Panc1 (cell line): ENCODE results near the gene VSTM2L. TPM values are rescaled to one million over a fixed set of nuclear protein-coding genes. Genes with fewer than 3 reads are reported as not detected.

Source experiments
- ATAC-seq: fragments of 200-7000 bp; cut with Tn5 transposase; 2 replicates; pipeline ENCODE4 v1.9.1; 2020; ENCODE audit warnings: mild to moderate bottlenecking, moderate library complexity
- BruUV-seq: library from RNA; stranded (reverse); fragments of 400-500 nt; replicated peaks from 2 replicates; lab custom pipeline; 2021; lab: Mats Ljungman, UMichigan
- CTCF ChIA-PET: fragments of 300-600 bp; sonication (Branson Sonifier 250); formaldehyde crosslinking; loops from one replicate; lab custom pipeline; 2022; ENCODE audit warnings: antibody characterized with exemption; lab: Charles Lee
- POLR2A ChIA-PET: fragments of 300-600 bp; sonication (Branson Sonifier 250); formaldehyde crosslinking; loops from one replicate; lab custom pipeline; 2022; ENCODE audit warnings: antibody characterized with exemption; lab: Charles Lee
- DNase-seq: peaks from one replicate; pipeline ENCODE4 v3.0.0-alpha.2; 2010; ENCODE audit warnings: low read depth, low spot score
- H3K27ac ChIP-seq: 2 replicates; pipeline ENCODE4 v1.5.1; 2011; ENCODE audit warnings: mild to moderate bottlenecking, low read length, inconsistent platforms
- H3K27me3 ChIP-seq: fragments of 200-500 bp; sonication (Bioruptor generic); 2 replicates; pipeline ENCODE4 v1.6.0; 2014; ENCODE audit warnings: low read length, inconsistent platforms; ENCODE audit not compliant: control insufficient read depth, insufficient read depth
- H3K36me3 ChIP-seq: fragments of 200-500 bp; sonication (Bioruptor generic); 2 replicates; pipeline ENCODE4 v1.5.1; 2014; ENCODE audit warnings: inconsistent platforms, mild to moderate bottlenecking, low read length, moderate library complexity; ENCODE audit not compliant: control insufficient read depth, insufficient read depth
- H3K4me1 ChIP-seq: 2 replicates; pipeline ENCODE4 v1.5.1; 2011; ENCODE audit warnings: inconsistent platforms, mild to moderate bottlenecking, low read length, moderate library complexity; ENCODE audit not compliant: control insufficient read depth, insufficient read depth
- H3K4me3 ChIP-seq, 2 experiments: 2 replicates each; pipeline ENCODE4 v1.5.1; 2011 to 2012; ENCODE audit warnings: low read depth in 2 of 2, low read length in 2 of 2, mild to moderate bottlenecking in 2 of 2, inconsistent platforms in 1 of 2, moderate library complexity in 1 of 2
- H3K9me3 ChIP-seq: fragments of 200-500 bp; sonication (Bioruptor generic); 2 replicates; pipeline ENCODE4 v1.5.1; 2014; ENCODE audit warnings: low read depth, mild to moderate bottlenecking, inconsistent platforms, low read length, moderate library complexity; ENCODE audit not compliant: control insufficient read depth, insufficient read depth
- CTCF ChIP-seq: fragments of 450-650 bp; IDR thresholded peaks from 2 replicates; pipeline ENCODE4 v1.5.1; 2017; ENCODE audit warnings: mild to moderate bottlenecking
- POLR2AphosphoS5 ChIP-seq: IDR thresholded peaks from 2 replicates; pipeline ENCODE4 v1.6.1; 2012; ENCODE audit warnings: mild to moderate bottlenecking, low read depth, low read length, moderate library complexity
- REST ChIP-seq, 2 experiments: IDR thresholded peaks; 2 replicates each; pipeline ENCODE4 v1.6.1; 2011 to 2012; ENCODE audit warnings: low read depth in 2 of 2, control low read depth in 1 of 2, low read length in 1 of 2, mild to moderate bottlenecking in 1 of 2, moderate library complexity in 1 of 2; ENCODE audit not compliant: insufficient read depth in 1 of 2
- SIN3A ChIP-seq: IDR thresholded peaks from 2 replicates; pipeline ENCODE4 v1.6.1; 2012; ENCODE audit warnings: low read depth, mild to moderate bottlenecking, low read length, moderate library complexity, borderline replicate concordance; ENCODE audit not compliant: insufficient read depth
- TCF7L2 ChIP-seq: IDR thresholded peaks from 2 replicates; pipeline ENCODE4 v1.6.1; 2011; ENCODE audit warnings: mild to moderate bottlenecking, low read depth, low read length, inconsistent platforms
- in situ Hi-C: cut with HindIII; loops from 2 replicates; pipeline ENCODE4 v1.10.0; 2016; ENCODE audit warnings: low sequenced_read_pairs, low pct_unique_long_range_greater_than_20kb
- intact Hi-C: fragments of 100-400 bp; cut with micrococcal nuclease; formaldehyde crosslinking; loops from one replicate; pipeline ENCODE4 v1.10.0; 2022; ENCODE audit not compliant: unreplicated experiment
- total RNA-seq: library from RNA; stranded (reverse); gene quantifications from one replicate; pipeline ENCODE4 v1.2.1, GENCODE V29; 2021; ENCODE audit not compliant: unreplicated experiment

Gene VSTM2L
- total RNA-seq, 1 experiment from 2014 or later, result 16.0 TPM

GRCh38 chr20:37888641-37889040 lies 14.3 kb upstream of the VSTM2L start:
- TF ChIP-seq REST (IDR thresholded peaks at IDR 0.05; ENCODE audit: insufficient read depth in 1 of 2, low read depth in 2 of 2, low read length in 1 of 2) (no peak), TCF7L2 (no peak), SIN3A (no peak), CTCF (no peak), POLR2AphosphoS5 (no peak)
- Histone ChIP-seq H3K36me3 (no peaks in the 10 kb centered on the region), H3K27ac (no peak overlapping the region), H3K9me3 (no peaks in the 10 kb centered on the region), H3K27me3 (no peaks in the 10 kb centered on the region), H3K4me3 (no peak overlapping the region), H3K4me1 (no peaks in the 10 kb centered on the region)
- no peak for ATAC-seq
- no peak for DNase-seq
- in situ Hi-C loops, result no loop called here
- intact Hi-C loops, result no loop called here
- ChIA-PET CTCF (no interaction called here), POLR2A (no interaction called here)
- BruUV-seq, result no TSS peak

GRCh38 chr20:37890108-37890507 lies 12.8 kb upstream of the VSTM2L start:
- ChIA-PET POLR2A (no interaction called here), CTCF (interaction anchor here (0.5 kb wide), 1 partner anchor 658 kb away, joined by 4 read pairs; no protein-coding TSS in a partner anchor)
- no peak overlapping the region for H3K4me3 ChIP-seq

More at GRCh38 chr20:37890108-37890507, 12.8 kb upstream of the VSTM2L start:
- DNase-seq (no peak), ATAC-seq (no peak)
- no peak overlapping the region for H3K27ac ChIP-seq
- TF ChIP-seq SIN3A (no peak), CTCF (no peak), POLR2AphosphoS5 (no peak), TCF7L2 (no peak), REST (IDR thresholded peaks at IDR 0.05; ENCODE audit: insufficient read depth in 1 of 2, low read depth in 2 of 2, low read length in 1 of 2) (no peak)
- intact Hi-C loops, result no loop called here
- H3K36me3 ChIP-seq, result no peaks in the 10 kb centered on the region
- H3K4me1 ChIP-seq, result no peaks in the 10 kb centered on the region
- H3K9me3 ChIP-seq, result no peaks in the 10 kb centered on the region
- no peaks in the 10 kb centered on the region for H3K27me3 ChIP-seq
- in situ Hi-C loops, result no loop called here
- BruUV-seq, result no TSS peak
